HG02763 (cell line): ENCODE results near the gene ACP4.
"Not testable (repeated sequence)": the region's sequence is repeated elsewhere in the genome, so short reads cannot be mapped to it uniquely, and the experiment has no call there.

ENCODE experiments used
- ATAC-seq: cut with Tn5 transposase; IDR thresholded peaks from one replicate; pipeline ENCODE4 v1.9.1; 2021; ENCODE audit warnings: mild to moderate bottlenecking, moderate library complexity; ENCODE audit not compliant: unreplicated experiment

ACP4 gene

GRCh38 chr19:50796634-50797428 is 6.6 kb downstream of the ACP4 start:
- ATAC-seq: no peak

DNA sequence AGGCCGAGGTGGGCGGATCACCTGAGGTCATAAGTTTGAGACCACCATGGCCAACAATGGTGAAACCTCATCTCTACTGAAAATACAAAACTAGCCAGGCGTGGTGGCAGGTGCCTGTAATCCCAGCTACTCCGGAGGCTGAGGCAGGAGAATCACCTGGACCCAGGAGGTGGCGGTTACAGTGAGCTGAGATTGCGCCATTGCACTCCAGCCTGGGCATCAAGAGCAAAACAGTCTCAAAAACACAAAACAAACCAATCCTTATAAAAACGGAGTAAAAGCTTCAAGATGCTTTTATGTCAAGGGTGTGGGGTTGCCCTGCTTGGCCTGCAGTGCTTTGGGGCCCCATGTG is 7.2 kb downstream of the ACP4 start:
- ATAC-seq: no peak

DNA sequence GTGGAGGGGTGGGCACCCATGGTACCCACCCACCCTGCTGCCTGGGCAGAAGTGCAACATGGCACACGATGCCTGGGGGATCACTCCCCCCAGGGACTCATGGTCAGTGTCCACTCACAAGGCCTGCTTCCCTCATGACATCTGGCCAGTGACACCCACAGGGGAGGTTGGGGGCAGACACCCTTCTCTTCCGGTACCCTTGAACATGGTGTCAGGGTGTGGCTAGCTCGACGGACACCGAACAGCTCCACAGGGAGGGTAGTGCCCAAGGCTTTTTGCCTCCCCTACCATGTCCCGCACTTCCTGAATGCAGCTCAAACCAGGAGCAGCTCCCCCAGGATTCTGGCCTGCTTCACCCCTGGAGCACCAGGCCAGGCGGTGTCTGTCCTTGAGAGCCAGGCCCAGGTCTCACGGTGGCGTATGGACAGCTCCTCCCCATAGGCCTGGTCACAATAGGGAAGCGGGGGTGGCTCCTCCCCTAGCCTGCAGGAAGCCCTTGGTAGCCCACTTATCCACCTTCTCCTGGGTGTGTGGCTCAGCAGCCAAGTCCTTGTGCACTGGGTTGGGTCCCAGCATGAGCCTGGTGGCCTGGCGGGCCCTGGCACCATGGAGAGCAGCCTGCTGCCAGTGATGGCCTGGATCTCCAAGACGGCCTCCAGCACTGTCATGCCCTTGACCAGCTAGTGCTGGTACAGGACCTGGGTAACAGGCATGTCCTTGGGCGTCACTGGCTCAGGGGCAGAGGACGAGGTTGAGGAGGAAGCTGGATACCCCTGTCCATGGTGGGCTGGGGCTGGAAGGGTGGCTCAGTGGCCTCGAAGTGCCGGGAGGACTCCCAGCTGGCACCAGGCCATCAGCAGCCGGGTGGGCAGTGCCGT is 7.8 kb downstream of the ACP4 start:
- no peak for ATAC-seq

DNA sequence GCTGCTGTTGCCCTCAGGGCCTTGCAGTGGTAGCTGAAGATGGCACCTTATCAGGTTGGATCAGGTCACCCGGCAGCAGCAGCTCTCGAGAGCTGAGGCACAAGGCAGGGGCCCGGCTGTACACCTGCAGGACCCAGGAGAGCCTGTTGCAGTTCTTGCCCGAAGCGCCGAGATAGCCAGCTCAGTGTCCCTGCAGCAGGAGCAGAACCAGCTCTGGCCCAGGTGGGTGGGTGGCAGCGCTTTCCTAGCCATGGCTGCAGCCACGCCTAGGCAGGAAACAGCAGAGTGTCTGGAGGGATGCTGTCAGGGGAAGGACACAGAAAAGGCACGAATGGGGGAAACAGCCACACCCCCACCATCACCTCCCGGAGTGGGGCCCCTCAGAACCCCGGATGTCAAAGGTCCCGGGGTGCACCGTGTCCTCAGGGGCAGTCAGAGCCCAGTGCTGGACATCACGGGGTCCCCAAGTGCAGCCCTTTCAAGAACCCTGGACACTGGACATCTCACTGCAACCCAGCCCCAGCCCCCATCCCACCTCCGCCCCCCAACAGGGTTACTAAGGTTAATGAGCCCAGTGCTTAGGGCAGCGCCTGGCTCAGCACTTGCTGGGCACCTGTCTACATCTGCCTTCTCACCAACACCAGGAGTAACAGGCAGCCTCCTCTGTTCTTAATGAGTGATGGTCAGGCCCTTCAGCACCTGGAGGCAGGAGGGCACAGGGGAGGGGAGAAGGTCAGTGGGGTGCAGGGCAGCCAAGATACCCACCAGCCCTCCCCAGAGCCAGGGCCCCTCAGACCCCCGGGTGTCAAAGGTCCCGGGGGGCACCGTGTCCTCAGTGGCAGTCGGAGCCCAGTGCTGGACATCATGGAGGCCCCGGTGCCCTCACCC is 8.7 kb downstream of the ACP4 start:
- no peak for ATAC-seq

GRCh38 chr19:50799547-50799851 is 9.3 kb downstream of the ACP4 start:
- no peak for ATAC-seq

DNA sequence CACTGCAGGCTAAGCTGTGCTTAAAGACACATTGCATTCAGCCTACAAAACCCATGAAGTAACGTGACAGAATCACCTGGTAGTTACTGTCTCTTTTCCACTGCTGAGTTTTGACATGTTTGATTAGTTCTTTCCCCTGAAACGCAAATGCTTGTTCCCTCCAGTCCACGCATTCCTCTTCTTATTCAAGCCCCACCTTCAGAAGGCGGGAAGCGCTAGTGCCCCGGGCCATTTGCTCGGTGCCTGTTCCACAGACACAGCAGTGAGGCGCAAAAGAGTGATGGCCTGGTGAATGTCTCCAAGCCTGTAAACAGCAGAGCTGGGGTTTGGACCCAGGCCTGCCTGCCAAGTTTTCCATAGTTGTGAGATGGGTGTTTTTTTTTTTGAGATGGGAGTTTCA is 10.9 kb downstream of the ACP4 start:
- no peak for ATAC-seq

DNA sequence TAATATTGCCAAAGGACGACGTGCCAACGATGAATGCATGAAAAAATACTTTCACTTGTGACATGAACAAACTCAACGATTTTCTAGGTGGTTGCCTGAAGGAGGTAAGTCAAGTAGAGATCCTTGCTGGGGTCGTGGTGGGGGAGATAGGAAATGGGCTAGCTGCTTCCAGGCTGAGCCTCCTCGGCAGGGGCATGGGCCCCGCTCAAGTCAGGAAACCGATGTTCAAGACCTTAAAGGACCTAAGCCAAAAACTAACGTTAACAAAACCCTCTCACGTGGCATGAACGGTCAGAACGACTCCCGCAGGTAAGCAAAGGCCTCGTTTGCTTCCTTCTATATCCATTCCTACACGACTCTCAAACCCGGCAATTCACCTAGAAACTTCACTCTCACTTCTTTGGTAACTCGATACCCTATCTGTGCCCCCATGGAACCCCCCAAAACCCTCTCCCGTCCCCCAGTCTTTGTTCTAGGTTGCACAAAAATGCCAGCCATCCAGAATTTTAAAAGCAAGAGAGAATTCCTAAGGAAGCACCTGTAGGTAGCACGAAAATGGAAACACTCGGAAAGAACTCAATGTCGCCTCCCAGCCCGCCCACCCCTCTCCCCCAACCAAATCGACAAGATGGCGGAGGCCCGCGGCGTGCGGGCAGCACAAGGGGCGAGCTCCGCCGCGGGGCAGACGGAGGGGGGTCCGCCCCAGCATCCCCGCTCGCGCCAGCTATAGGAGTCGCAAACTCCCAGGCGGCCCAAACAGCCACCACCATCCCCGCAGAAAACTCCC is 13.6 kb downstream of the ACP4 start:
- no peak for ATAC-seq

DNA sequence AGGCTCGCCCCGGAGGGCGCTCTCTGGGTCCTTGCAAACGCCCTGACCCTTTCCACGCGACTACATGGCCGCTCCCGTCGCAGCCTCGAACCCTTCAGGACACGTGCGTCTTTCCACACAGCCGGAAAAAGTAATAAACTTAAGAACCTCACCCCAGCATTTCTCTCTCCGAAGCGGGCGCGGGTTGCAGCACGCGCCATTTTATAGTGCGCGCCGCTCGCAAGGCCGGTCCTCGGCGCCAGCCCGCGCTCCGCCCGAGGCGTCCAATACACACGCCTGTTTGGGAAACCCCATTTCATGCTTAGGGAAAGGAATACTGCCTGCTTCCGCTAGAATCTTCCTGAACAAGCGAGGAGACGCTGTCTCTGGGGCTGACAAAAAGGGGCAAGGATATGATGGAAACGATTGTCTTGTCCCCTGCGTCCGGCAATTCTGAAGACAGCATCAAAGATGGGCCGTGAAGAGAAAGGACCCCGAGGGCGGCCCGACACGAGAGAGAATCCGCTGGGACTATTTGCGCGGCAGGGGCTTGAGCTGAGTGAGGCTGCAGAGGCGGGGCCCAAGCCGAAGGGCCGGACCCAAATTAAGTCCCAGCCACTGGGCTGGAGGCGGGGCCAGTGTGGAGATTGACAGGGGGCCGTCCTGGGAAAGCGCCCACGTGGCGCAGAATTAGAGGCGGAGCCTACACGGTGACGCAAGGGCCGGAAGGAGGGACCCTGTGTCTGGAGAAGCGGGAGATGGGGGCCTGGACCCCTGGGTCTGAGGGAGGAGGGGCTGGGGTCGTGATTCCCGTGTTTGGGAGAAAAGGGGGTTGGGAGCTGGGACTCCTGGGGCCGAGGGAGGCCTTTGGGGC is 14.4 kb downstream of the ACP4 start:
- ATAC-seq: peak; percentile 89

DNA sequence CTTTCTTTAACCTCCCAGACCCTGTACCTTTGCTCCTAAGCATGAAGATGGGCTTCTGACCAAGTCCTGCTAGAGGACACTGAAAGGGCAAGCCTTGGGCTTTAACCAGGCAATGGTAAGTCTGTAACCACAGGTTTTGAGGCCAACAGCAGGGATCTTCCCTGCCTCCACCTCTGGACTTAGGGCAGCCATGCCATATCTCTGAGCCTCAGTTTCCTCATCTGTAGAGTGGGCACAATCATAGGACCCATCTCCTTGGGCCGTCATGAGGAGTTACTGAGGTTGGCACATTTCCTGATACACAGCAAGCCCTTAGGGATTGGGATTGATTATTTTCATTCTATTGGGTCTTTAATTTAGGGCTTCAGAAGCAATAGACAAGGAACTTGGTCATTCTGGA is 18.6 kb downstream of the ACP4 start:
- no peak for ATAC-seq

GRCh38 chr19:50811622-50812238 is 21.5 kb downstream of the ACP4 start:
- not testable (repeated sequence) for ATAC-seq

DNA sequence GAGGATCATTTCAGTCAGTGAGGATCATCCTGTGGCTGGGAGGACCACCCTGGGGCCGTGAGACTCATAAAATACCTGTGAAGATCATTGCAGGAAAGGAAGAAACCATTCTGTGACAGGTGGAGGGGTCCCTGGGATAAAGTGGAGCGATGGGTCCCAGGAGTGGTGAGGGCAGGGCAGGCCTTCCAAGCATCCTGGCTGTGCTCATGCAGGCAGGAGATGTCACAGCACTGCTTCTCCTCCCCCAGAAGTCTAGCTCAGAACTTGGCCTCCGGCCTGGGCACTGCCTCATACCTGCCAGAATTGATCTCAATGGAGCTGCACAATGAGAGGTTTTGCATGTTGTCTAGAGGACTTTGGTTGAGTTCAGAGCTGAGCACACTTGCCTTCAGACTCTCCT is 22.3 kb downstream of the ACP4 start:
- no peak for ATAC-seq

- ATAC-seq: no peak
These were observed 24.7 kb downstream of the ACP4 start for GRCh38 chr19:50814883-50815282.

GRCh38 chr19:50815439-50815838 is 25.2 kb downstream of the ACP4 start:
- no peak for ATAC-seq

DNA sequence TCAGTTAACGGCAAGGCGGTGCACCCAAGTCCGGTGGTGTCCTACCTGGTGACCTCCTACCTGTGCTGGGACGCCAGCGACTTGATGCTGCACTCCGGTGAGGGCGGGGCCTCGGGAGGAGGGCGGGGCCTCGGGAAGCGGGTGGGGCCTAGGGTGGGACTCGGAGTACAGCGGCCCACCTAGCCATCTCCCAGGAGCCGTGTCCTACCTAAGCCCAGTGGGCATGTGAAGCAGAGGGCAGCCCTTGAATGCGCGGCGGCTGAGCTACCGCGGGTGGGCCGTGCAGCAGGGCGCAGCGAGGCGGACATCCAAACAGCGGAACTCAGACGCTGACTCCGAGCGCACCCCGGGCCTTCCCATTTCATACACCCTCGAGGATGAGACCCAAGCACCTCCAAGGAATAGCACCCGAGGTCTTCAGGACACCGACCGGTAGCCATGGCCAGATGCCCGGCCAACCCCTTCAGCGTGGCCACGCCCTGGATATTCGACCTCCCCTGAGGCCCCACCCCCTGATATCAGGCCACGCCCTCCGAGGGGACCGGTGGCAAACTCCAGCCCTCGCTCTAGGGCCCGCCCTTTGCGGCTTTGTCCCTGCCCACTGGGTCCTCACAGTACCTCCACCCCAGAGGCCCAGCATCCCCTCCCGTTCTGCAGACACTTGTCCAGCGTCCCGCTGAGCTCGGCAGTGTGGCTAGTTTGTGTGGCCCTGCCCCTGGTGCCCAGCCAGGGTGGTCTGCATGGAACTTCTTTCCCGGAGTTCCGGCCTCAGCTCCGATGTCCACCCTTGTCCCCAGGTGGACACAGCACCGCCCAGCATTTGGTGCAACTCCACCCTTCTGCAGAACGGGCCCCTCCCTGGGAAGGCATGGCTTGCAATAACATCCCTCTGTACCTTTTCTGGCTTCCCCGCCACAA is 28.0 kb downstream of the ACP4 start:
- ATAC-seq: peak; percentile 51

DNA sequence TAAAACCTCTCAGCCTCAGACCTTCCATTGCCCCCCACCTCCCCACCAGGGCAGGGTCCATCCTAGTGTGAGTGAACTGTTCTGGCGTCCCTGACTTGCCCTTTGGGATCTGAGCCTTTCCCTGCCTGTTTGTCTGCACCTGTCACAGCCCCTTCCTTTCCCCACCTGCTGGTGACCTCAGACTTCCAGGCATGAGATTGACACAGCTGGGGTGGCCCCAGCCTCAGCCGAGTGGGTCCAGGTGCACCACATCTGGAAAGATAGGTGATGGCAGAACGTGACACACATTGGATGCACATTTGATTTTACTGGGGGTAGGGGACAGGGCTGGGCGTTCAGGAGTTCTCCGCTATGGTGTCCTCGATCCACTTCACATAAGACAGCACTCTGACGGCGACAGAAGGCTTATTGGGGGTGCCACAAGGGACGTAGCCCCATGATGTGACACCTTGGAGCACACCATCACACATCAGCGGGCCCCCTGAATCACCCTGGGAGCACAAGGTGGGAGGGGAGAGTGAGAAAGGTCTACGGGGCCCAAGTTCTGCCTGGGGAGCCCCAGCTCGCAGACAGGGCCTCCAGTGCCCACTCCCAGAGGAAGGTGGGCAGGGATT is 28.8 kb downstream of the ACP4 start:
- ATAC-seq: no peak

DNA sequence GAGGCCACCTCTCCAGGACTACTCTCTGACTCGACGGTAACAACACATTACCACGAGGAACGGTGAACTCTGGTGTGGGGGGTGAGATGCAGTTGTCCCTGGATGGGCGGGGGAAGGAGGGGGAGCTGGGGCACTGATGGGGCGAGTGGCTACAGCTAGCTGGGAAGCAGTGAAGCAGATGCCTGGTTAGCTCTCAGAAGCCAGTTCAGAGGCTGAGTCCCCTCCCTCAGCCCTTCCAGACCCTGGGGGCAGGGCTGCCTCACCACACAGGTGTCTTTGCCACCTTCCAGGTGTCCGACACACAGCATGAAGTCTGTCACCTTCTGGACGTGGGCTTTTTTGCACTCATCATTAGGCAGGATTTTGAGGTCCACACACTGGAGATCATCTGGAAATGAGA is 29.4 kb downstream of the ACP4 start:
- no peak for ATAC-seq

- ATAC-seq: no peak
These were observed 29.9 kb downstream of the ACP4 start for GRCh38 chr19:50820086-50820485.
